Measurements from ENCODE around the gene JKAMP.
A peak's percentile ranks its signal among the peaks of the same experiment; 100 is the strongest.

Gene JKAMP

DNA sequence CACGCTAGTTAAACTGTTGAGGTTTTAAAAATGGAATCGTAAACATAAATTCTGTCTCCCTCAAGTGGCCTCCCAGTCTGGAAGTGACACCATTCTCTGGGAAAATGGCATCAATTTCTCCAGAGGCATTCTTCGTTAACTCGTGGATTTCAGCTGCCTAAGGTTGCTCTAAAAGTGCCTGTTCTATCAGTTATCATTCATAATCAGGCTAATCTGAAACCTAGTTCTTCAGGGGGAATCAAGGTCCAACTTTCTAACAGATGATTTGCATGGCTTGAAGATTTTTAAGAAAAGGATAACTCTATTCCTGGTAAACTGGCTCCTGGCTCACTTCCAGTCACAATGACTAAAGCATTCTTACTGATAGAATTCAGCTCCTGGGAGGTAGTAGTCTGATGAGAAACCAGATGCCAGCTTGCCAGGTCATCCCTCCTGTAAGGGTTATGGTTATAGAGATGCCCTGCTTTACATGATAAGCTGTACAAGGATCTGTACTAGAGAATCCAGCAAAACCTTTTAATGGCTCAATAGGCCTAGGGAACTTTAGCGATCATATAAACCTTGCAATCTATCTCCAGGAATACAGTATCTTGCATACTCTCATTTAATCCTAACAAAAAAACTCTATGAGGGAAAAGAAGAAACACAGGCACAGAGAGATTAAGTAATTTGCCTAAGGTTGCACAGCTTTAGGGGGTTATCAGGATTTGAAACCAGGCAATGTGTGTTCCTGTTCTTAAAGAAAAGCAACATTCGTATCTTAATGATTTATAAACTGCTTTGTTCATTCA, 1.6 kb upstream of the JKAMP start:
- peak; percentile 90 for DNase-seq
- no peaks in the 10 kb centered on the region for H3K27me3 ChIP-seq (replicated peaks)
- TF ChIP-seq, protein P1, sequence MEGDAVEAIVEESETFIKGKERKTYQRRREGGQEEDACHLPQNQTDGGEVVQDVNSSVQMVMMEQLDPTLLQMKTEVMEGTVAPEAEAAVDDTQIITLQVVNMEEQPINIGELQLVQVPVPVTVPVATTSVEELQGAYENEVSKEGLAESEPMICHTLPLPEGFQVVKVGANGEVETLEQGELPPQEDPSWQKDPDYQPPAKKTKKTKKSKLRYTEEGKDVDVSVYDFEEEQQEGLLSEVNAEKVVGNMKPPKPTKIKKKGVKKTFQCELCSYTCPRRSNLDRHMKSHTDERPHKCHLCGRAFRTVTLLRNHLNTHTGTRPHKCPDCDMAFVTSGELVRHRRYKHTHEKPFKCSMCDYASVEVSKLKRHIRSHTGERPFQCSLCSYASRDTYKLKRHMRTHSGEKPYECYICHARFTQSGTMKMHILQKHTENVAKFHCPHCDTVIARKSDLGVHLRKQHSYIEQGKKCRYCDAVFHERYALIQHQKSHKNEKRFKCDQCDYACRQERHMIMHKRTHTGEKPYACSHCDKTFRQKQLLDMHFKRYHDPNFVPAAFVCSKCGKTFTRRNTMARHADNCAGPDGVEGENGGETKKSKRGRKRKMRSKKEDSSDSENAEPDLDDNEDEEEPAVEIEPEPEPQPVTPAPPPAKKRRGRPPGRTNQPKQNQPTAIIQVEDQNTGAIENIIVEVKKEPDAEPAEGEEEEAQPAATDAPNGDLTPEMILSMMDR (IDR thresholded peaks at IDR 0.05; ENCODE audit: low read depth, low read length, missing control alignments), result peak; percentile 3
- H3K4me3 ChIP-seq (ENCODE audit: low read depth, low read length), result peak overlapping the region; percentile 90
- peak overlapping the region; percentile 93 for H3K27ac ChIP-seq
- H3K36me3 ChIP-seq (replicated peaks), result peaks cover 9% of the 10 kb centered on the region
- in situ Hi-C loops (cut with HindIII; ENCODE audit: low pct_ligation_motif_present, low sequenced_read_pairs), result no loop called here

DNA sequence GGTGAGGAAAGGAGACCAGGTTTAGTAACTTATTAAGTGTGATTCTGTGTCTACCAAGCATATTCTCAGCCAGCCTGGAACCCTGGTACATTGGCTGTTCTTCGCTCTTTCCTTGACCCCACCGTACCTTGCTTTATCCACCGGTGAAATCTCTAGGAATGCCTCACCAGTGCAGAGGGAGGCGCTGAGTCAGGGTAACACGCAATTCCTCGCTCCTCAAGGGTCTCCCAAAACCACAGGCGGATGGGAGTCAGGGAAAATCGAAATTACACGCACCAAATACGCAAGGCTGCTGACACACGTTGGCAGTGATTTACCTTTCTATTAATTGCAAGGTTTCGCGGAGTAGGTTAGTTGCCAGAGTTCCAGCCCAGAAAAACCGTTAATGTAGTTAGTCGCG, 954 bp upstream of the JKAMP start:
- H3K27ac ChIP-seq, result peak overlapping the region; percentile 93
- in situ Hi-C loops (cut with HindIII; ENCODE audit: low pct_ligation_motif_present, low sequenced_read_pairs), result no loop called here
- H3K36me3 ChIP-seq (replicated peaks), result peaks cover 7% of the 10 kb centered on the region
- TF ChIP-seq, protein P1 (IDR thresholded peaks at IDR 0.05; ENCODE audit: low read depth, low read length, missing control alignments), result no peak
- DNase-seq, result peak; percentile 57
- peak overlapping the region; percentile 90 for H3K4me3 ChIP-seq (ENCODE audit: low read depth, low read length)
- H3K27me3 ChIP-seq (replicated peaks), result no peaks in the 10 kb centered on the region

DNA sequence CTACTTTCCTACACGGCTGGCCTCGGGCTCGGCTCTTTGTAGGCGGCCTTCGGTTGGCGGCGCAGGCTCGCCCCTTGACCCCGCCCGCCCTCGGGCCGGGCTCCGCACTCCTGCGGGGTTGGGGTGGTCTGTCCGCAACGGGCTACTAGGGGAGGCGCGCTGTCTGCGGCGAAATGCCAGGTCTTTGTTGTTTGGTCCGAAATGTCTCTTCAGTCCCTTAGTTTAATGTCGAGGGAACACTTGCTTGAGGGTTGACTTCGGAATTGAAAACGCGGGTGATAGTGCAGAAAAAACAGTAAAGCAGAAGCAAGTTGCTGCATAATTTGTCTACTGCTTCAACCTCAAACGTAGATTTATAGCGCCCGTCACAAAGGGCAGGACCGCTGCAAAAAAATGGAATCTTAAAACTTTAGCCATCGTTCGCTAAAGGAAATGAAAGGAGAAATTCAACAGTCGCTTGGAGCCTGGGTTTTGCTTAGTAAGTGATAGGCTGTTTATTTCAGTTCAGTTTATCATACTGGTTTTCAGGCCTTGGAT, 390 bp downstream of the JKAMP start:
- in situ Hi-C loops (cut with HindIII; ENCODE audit: low pct_ligation_motif_present, low sequenced_read_pairs), result no loop called here

DNA sequence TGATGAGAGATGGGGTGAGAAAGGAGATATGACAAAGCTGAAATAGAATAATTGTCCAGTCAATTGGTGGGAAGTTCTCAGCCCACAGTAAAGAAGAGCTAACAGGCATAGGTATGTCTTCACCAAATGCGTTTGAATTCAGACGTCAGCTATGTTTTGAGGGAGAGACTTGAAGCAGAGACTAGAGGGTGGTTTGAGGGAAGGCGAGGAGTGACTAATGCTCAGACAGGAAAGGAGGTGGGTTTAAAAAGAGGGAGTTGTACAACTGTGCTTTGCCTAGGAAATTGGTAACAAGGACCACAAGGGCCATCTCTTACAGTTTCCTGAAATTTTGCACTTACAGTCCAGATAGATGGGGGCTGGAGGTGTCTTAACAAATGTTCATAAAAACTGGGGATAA, 6.4 kb downstream of the JKAMP start:
- H3K27ac ChIP-seq, result no peak overlapping the region
- H3K27me3 ChIP-seq (replicated peaks), result no peaks in the 10 kb centered on the region
- DNase-seq, result no peak
- TF ChIP-seq, protein P1 (IDR thresholded peaks at IDR 0.05; ENCODE audit: low read depth, low read length, missing control alignments), result no peak
- H3K4me3 ChIP-seq (ENCODE audit: low read depth, low read length), result no peak overlapping the region
- in situ Hi-C loops (cut with HindIII; ENCODE audit: low pct_ligation_motif_present, low sequenced_read_pairs), result no loop called here
- H3K36me3 ChIP-seq (replicated peaks), result peaks cover 39% of the 10 kb centered on the region

More for the DNA sequence above, 390 bp downstream of the JKAMP start:
- Histone ChIP-seq H3K36me3 (replicated peaks) (peaks cover 11% of the 10 kb centered on the region), H3K4me3 (ENCODE audit: low read depth, low read length) (peak overlapping the region; percentile 90), H3K27ac (peak overlapping the region; percentile 93), H3K27me3 (replicated peaks) (no peaks in the 10 kb centered on the region)
- no peak for DNase-seq
- TF ChIP-seq, protein P1 (IDR thresholded peaks at IDR 0.05; ENCODE audit: low read depth, low read length, missing control alignments), result no peak

DNA sequence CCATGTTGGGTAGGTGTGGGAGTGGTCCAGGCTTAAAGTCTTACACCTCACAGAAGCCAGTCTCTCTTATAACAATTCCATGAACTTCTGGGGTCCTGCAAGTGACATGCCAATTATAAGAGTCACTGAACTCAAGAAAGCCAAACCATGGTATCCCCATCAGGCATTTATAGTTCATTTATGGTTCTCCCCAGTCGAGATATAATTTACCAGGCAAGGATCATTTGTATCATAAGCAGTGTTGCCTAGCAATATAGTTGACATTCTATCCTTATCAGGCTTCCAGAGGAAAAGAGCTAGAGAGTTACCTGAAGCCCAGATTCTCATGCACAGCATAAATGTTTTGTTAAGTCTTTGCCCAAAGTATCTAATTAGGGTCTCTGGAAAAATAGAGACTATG, 8.1 kb downstream of the JKAMP start:
- in situ Hi-C loops (cut with HindIII; ENCODE audit: low pct_ligation_motif_present, low sequenced_read_pairs), result no loop called here
- Histone ChIP-seq H3K27ac (no peak overlapping the region), H3K4me3 (ENCODE audit: low read depth, low read length) (no peak overlapping the region), H3K27me3 (replicated peaks) (no peaks in the 10 kb centered on the region), H3K36me3 (replicated peaks) (peaks cover 41% of the 10 kb centered on the region)
- DNase-seq, result no peak
- TF ChIP-seq, protein P1 (IDR thresholded peaks at IDR 0.05; ENCODE audit: low read depth, low read length, missing control alignments), result no peak

Measured in brain microvascular endothelial cell (primary cell).